K562 (cell line): ENCODE results near the gene FBXW12. TPM values are rescaled to one million over a fixed set of nuclear protein-coding genes. Genes with fewer than 3 reads are reported as not detected.

Source experiments
- ATAC-seq: fragments of 200-7000 bp; cut with Tn5 transposase; 3 replicates; pipeline ENCODE4 v1.9.1; 2020; ENCODE audit warnings: moderate library complexity
- BruUV-seq: library from RNA; stranded (reverse); fragments of 400-500 nt; replicated peaks from 2 replicates; lab custom pipeline; 2021; lab: Mats Ljungman, UMichigan
- CTCF ChIA-PET: fragments of 300-600 bp; formaldehyde crosslinking; extraction: SDS; loops from one replicate; lab custom pipeline; 2021; ENCODE audit warnings: low intra/inter-chr PET ratio; lab: Yijun Ruan, JAX
- POLR2A ChIA-PET: fragments of 300-600, 350-650 bp; sonication (Branson Sonifier 250); formaldehyde crosslinking; extraction: SDS; loops from one replicate; lab custom pipeline; 2021; ENCODE audit warnings: antibody characterized with exemption, inconsistent platforms; lab: Yijun Ruan, JAX
- DNase-seq, 4 experiments: peaks; one replicate each; pipeline versions ENCODE4 v3.0.0 to v3.0.0-alpha.2; 2011 to 2018; ENCODE audit warnings: low spot score in 3 of 4, mixed read lengths in 3 of 4; ENCODE audit errors: extremely low read depth in 1 of 4
- FAIRE-seq: peaks from 2 replicates; lab custom pipeline; 2011; peaks lifted over from hg19 to GRCh38; lab: Jason Lieb, UNC
- H2AFZ ChIP-seq: 2 replicates; pipeline ENCODE4 v1.6.0; 2011; ENCODE audit warnings: low read depth, low read length, control low read depth, inconsistent platforms
- H3K27ac ChIP-seq: fragments of 200-600 bp; 3 replicates; pipeline ENCODE4 v1.8.0; 2011; ENCODE audit warnings: low read depth, mild to moderate bottlenecking, control low read depth, inconsistent platforms, low read length, moderate library complexity, mixed read lengths; ENCODE audit errors: extremely low read depth
- H3K27me3 ChIP-seq, 2 experiments: fragments of 300-600 bp in 1 of 2; 2 replicates in 1 of 2; 3 replicates in 1 of 2; pipeline versions ENCODE4 v1.6.0 to v1.8.0; 2011; ENCODE audit warnings: inconsistent platforms in 2 of 2, low read length in 2 of 2, mild to moderate bottlenecking in 1 of 2, mixed read lengths in 1 of 2, moderate library complexity in 1 of 2; ENCODE audit not compliant: control insufficient read depth in 2 of 2, insufficient read depth in 2 of 2
- H3K36me3 ChIP-seq: fragments of 300-600 bp; 3 replicates; pipeline ENCODE4 v1.8.0; 2011; ENCODE audit warnings: mild to moderate bottlenecking, low read length, inconsistent platforms; ENCODE audit not compliant: control insufficient read depth, insufficient read depth
- H3K4me1 ChIP-seq, 2 experiments: fragments of 200-600 bp in 1 of 2; replicated peaks in 1 of 2; 2 replicates in 1 of 2; 3 replicates in 1 of 2; pipeline versions ENCODE4 v1.5.1 to v1.8.0; 2011; ENCODE audit warnings: inconsistent platforms in 2 of 2, low read length in 2 of 2, mild to moderate bottlenecking in 1 of 2, mixed read lengths in 1 of 2, moderate library complexity in 1 of 2; ENCODE audit not compliant: control insufficient read depth in 2 of 2, insufficient read depth in 2 of 2
- H3K4me2 ChIP-seq: 2 replicates; pipeline ENCODE4 v1.6.1; 2011; ENCODE audit warnings: low read length, control low read depth, inconsistent platforms, mixed read lengths; ENCODE audit not compliant: insufficient read depth
- H3K4me3 ChIP-seq: fragments of 200-600 bp; sonication (generic), shearing (Covaris generic); 2 replicates; pipeline ENCODE4 v1.5.1; 2016; ENCODE audit warnings: control low read depth, inconsistent platforms
- H3K79me2 ChIP-seq: fragments of 200-600 bp; 3 replicates; pipeline ENCODE4 v1.8.0; 2011; ENCODE audit warnings: low read length, inconsistent platforms; ENCODE audit not compliant: control insufficient read depth, insufficient read depth
- H3K9ac ChIP-seq, 2 experiments: 2 replicates each; pipeline versions ENCODE4 v1.6.0 to v1.6.1; 2011; ENCODE audit warnings: low read depth in 2 of 2, low read length in 2 of 2, control low read depth in 1 of 2, inconsistent platforms in 1 of 2, mild to moderate bottlenecking in 1 of 2, mixed read lengths in 1 of 2; ENCODE audit not compliant: insufficient read depth in 1 of 2
- H3K9me1 ChIP-seq: one replicate; pipeline ENCODE4 v1.6.0; 2011; ENCODE audit warnings: inconsistent platforms, mild to moderate bottlenecking, low read length, moderate library complexity; ENCODE audit not compliant: control insufficient read depth, insufficient read depth
- H3K9me3 ChIP-seq: replicated peaks from 2 replicates; pipeline ENCODE4 v1.5.1; 2011; ENCODE audit warnings: low read depth, low read length, inconsistent platforms; ENCODE audit not compliant: control insufficient read depth, insufficient read depth
- H4K20me1 ChIP-seq: replicated peaks from 2 replicates; pipeline ENCODE4 v1.6.1; 2011; ENCODE audit warnings: low read length, inconsistent platforms, mixed read lengths; ENCODE audit not compliant: control insufficient read depth, insufficient read depth
- DPF2 ChIP-seq: fragments of 450-650 bp; IDR thresholded peaks from 2 replicates; pipeline ENCODE4 v1.6.1; 2016
- EGR1 ChIP-seq: fragments of 450-650 bp; conservative IDR thresholded peaks from 2 replicates; pipeline ENCODE4 v1.6.1; 2017; ENCODE audit warnings: mild to moderate bottlenecking
- ETV5 ChIP-seq: sonication (generic); formaldehyde crosslinking; IDR thresholded peaks from 2 replicates; pipeline ENCODE4 v1.4.0; 2020; ENCODE audit warnings: low read depth, mild to moderate bottlenecking, missing genetic modification reagents
- GTF2E2 ChIP-seq: fragments of 200-800 bp; sonication (Bioruptor generic); IDR thresholded peaks from 2 replicates; pipeline ENCODE4 v1.6.1; 2016; ENCODE audit warnings: missing genetic modification characterization, missing compliant biosample characterization
- HNRNPK ChIP-seq: fragments of 200-400 bp; formaldehyde crosslinking; IDR thresholded peaks from one replicate; pipeline ENCODE4 v1.6.1; 2018; ENCODE audit warnings: mild to moderate bottlenecking, low read depth, low read length; ENCODE audit not compliant: poor library complexity, severe bottlenecking
- KLF16 ChIP-seq: IDR thresholded peaks from 2 replicates; pipeline ENCODE4 v1.6.1; 2016; ENCODE audit warnings: antibody characterized with exemption
- MAFG ChIP-seq: fragments of 450-650 bp; conservative IDR thresholded peaks from 2 replicates; pipeline ENCODE4 v1.6.1; 2016; ENCODE audit warnings: missing genetic modification characterization, missing compliant biosample characterization
- TSC22D4 ChIP-seq: fragments of 450-650 bp; IDR thresholded peaks from 2 replicates; pipeline ENCODE4 v1.6.1; 2016; ENCODE audit warnings: missing genetic modification characterization, missing biosample characterization, control low read depth
- ZNF12 ChIP-seq: sonication (generic); formaldehyde crosslinking; IDR thresholded peaks from 2 replicates; pipeline ENCODE4 v1.4.0; 2020; ENCODE audit warnings: mild to moderate bottlenecking, missing genetic modification reagents
- ZNF174 ChIP-seq: fragments of 250-450 bp; sonication (Bioruptor Pico); IDR thresholded peaks from 2 replicates; pipeline ENCODE4 v1.4.0; 2020; ENCODE audit warnings: mild to moderate bottlenecking
- ZNF431 ChIP-seq: sonication (generic); formaldehyde crosslinking; IDR thresholded peaks from 2 replicates; pipeline ENCODE4 v1.8.0; 2022; ENCODE audit warnings: mild to moderate bottlenecking, missing genetic modification reagents
- WGBS: fragments of 100-300 bp; shearing (Covaris generic); methylation state at CpG from one replicate; pipeline ENCODE4 v1.1.6; 2016; ENCODE audit warnings: low coverage, mixed read lengths; ENCODE audit not compliant: insufficient coverage; ENCODE audit errors: missing lambda C conversion rate; 5-methylcytosine and 5-hydroxymethylcytosine counted together
- in situ Hi-C: fragments of 300-500 bp; cut with MboI; formaldehyde crosslinking; loops from 4 replicates; pipeline ENCODE4 v1.15.0; 2018; ENCODE audit warnings: inconsistent platforms, mixed read lengths
- intact Hi-C: fragments of 100-400 bp; cut with micrococcal nuclease; formaldehyde crosslinking; loops from 2 replicates; pipeline ENCODE4 v1.14.2; 2022
- polyA plus RNA-seq, 8 experiments: library from polyadenylated mRNA; depleted of rRNA in 4 of 8; stranded (reverse) in 5 of 8; unstranded in 3 of 8; fragments of >200 nt; fragmentation: Nextera tagmentation in 2 of 8; fragmentation: Illumina TruSeq in 1 of 8; extraction: Ambion mirVana in 2 of 8; extraction: Trizol in 1 of 8; gene quantifications; 2 replicates each; pipeline versions ENCODE4 v1.2.1 to v1.2.3, GENCODE V29; 2011 to 2014; ENCODE audit warnings: inconsistent platforms in 1 of 8, missing spikeins in 1 of 8
- total RNA-seq, 7 experiments: library from RNA; depleted of rRNA in 6 of 7; stranded (reverse); fragments of >200 nt in 6 of 7; fragmentation: Illumina TruSeq in 2 of 7; extraction: Trizol in 2 of 7; gene quantifications; 2 replicates each; pipeline versions ENCODE4 v1.2.1 to v1.2.3, GENCODE V29; 2011 to 2021; ENCODE audit warnings: low replicate concordance in 1 of 7
- TF ChIP-seq, protein P1 (sequence below): fragments of 450-650 bp; formaldehyde crosslinking; IDR thresholded peaks from 2 replicates; pipeline ENCODE4 v1.4.0; 2020; ENCODE audit warnings: mild to moderate bottlenecking, moderate library complexity
- TF ChIP-seq, protein P2 (sequence below): sonication (generic); formaldehyde crosslinking; IDR thresholded peaks from 2 replicates; pipeline ENCODE4 v1.8.0; 2023; ENCODE audit warnings: missing genetic modification reagents, mild to moderate bottlenecking, borderline replicate concordance

Gene FBXW12
- total and polyA plus RNA-seq, 9 of the 15 experiments (the other 6 are each of a cell fraction or from before 2014, with no cell fraction given): 0.04 to 0.07 (median 0.06) TPM; not detected in 6

DNA sequence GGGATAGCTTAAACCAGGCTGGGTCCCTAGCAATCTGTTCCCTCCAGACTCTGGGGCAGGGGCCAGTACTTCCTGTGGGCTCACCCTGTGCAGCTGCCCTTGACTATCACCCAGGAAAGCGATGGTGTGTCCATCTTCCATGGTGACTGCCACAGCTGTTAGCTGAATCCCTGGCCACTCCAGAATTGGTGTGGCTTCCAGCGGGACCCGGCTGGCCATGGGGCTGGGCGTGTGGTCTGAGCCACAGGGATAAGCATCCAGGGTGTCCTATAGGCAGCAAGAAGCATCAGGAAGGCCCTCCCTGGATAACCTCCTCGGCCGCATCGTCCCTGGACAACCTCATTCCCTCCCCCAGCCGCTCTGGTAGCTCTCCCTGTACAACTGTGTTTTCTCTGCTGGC, 50.7 kb downstream of the FBXW12 start (continued):
- TF ChIP-seq TSC22D4 (tag): no peak
- TF ChIP-seq HNRNPK: no peak
- TF ChIP-seq ZNF431 (CRISPR knock-in tag): no peak
- TF ChIP-seq DPF2: no peak
- TF ChIP-seq, protein P1, sequence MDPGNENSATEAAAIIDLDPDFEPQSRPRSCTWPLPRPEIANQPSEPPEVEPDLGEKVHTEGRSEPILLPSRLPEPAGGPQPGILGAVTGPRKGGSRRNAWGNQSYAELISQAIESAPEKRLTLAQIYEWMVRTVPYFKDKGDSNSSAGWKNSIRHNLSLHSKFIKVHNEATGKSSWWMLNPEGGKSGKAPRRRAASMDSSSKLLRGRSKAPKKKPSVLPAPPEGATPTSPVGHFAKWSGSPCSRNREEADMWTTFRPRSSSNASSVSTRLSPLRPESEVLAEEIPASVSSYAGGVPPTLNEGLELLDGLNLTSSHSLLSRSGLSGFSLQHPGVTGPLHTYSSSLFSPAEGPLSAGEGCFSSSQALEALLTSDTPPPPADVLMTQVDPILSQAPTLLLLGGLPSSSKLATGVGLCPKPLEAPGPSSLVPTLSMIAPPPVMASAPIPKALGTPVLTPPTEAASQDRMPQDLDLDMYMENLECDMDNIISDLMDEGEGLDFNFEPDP (CRISPR knock-in tag): no peak

DNA sequence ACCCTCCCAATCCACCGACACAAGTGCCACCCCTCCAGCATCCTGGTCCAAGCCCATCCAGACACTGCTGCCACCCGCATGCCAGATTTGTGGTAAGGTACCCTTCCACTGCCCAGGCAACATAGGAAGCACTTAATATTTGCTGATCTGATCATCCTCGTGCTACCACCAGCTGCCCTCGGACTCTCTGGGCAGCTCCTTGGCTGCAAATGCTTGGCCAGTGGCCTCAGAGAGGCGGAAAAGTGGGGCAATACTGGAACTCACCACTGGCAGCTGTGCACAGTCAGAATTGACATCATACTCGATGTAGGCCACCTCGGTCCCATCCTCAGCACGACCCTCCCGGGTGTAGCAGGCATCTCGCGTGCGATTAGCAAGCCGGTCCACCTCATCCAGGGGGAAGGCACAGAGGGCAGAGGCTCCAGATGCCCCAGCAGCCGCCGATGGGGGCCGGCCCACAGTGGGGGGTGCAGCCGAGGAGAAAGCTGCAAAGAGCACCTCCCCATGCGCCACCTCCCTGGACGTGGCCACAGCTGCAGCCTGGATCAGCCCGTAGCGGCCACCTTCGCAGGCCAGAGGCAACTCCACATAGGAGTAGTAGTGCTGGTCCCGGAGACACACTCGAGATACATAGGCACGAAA, 51.3 kb downstream of the FBXW12 start:
- POLR2A ChIA-PET: interaction anchor here (0.6 to 1.4 kb wide), 4 partner anchors 13 to 25 kb away, joined by 3 to 4 read pairs (median 3); partner anchors contain the start of gene ATRIP
- H3K36me3 ChIP-seq: no peaks in the 10 kb centered on the region
- TF ChIP-seq EGR1 (no peak), ZNF174 (no peak), ETV5 (CRISPR knock-in tag) (no peak), KLF16 (no peak), ZNF12 (CRISPR knock-in tag) (no peak), MAFG (tag) (no peak), GTF2E2 (tag) (no peak)
- TF ChIP-seq, protein P2, sequence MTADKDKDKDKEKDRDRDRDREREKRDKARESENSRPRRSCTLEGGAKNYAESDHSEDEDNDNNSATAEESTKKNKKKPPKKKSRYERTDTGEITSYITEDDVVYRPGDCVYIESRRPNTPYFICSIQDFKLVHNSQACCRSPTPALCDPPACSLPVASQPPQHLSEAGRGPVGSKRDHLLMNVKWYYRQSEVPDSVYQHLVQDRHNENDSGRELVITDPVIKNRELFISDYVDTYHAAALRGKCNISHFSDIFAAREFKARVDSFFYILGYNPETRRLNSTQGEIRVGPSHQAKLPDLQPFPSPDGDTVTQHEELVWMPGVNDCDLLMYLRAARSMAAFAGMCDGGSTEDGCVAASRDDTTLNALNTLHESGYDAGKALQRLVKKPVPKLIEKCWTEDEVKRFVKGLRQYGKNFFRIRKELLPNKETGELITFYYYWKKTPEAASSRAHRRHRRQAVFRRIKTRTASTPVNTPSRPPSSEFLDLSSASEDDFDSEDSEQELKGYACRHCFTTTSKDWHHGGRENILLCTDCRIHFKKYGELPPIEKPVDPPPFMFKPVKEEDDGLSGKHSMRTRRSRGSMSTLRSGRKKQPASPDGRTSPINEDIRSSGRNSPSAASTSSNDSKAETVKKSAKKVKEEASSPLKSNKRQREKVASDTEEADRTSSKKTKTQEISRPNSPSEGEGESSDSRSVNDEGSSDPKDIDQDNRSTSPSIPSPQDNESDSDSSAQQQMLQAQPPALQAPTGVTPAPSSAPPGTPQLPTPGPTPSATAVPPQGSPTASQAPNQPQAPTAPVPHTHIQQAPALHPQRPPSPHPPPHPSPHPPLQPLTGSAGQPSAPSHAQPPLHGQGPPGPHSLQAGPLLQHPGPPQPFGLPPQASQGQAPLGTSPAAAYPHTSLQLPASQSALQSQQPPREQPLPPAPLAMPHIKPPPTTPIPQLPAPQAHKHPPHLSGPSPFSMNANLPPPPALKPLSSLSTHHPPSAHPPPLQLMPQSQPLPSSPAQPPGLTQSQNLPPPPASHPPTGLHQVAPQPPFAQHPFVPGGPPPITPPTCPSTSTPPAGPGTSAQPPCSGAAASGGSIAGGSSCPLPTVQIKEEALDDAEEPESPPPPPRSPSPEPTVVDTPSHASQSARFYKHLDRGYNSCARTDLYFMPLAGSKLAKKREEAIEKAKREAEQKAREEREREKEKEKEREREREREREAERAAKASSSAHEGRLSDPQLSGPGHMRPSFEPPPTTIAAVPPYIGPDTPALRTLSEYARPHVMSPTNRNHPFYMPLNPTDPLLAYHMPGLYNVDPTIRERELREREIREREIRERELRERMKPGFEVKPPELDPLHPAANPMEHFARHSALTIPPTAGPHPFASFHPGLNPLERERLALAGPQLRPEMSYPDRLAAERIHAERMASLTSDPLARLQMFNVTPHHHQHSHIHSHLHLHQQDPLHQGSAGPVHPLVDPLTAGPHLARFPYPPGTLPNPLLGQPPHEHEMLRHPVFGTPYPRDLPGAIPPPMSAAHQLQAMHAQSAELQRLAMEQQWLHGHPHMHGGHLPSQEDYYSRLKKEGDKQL (CRISPR knock-in tag): no peak

More for the DNA sequence above, 51.3 kb downstream of the FBXW12 start:
- intact Hi-C loops (no loop called here), in situ Hi-C loops (no loop called here)
- no TSS peak for BruUV-seq
- no peak for ATAC-seq
- no peaks in the 10 kb centered on the region for H3K79me2 ChIP-seq
- H2AFZ ChIP-seq: no peak overlapping the region
- H3K9me1 ChIP-seq: no peaks in the 10 kb centered on the region
- H3K4me3 ChIP-seq: no peak overlapping the region
- H3K9ac ChIP-seq: no peak overlapping the region; a peak in 1 of 4 replicates
- peaks cover 0 to 27% of the 10 kb centered on the region in 2 experiments; a peak in 2 of 5 replicates for H3K4me1 ChIP-seq
- no peak overlapping the region for H3K4me2 ChIP-seq
- CTCF ChIA-PET: no interaction called here
- H3K27ac ChIP-seq: no peak overlapping the region
- H4K20me1 ChIP-seq: no peaks in the 10 kb centered on the region
- WGBS: 76% methylated on average over 22 of the region's 25 CpGs
- DNase-seq: no peak
- no peaks in the 10 kb centered on the region for H3K27me3 ChIP-seq
- H3K9me3 ChIP-seq: no peaks in the 10 kb centered on the region
- no peak for FAIRE-seq
